Measurements from ENCODE around the gene ALPL.
A peak's percentile ranks its signal among the peaks of the same experiment; 100 is the strongest.

ALPL gene

GRCh38 chr1:21587602-21587953, 78.4 kb downstream of the ALPL start:
- DNase-seq: no peak
- in situ Hi-C loops (cut with HindIII; ENCODE audit: low pct_ligation_motif_present, low pct_unique_long_range_greater_than_20kb, low sequenced_read_pairs): no loop called here

GRCh38 chr1:21589618-21590017, 80.4 kb downstream of the ALPL start:
- in situ Hi-C loops (cut with HindIII; ENCODE audit: low pct_ligation_motif_present, low pct_unique_long_range_greater_than_20kb, low sequenced_read_pairs): no loop called here
- DNase-seq: no peak

DNA sequence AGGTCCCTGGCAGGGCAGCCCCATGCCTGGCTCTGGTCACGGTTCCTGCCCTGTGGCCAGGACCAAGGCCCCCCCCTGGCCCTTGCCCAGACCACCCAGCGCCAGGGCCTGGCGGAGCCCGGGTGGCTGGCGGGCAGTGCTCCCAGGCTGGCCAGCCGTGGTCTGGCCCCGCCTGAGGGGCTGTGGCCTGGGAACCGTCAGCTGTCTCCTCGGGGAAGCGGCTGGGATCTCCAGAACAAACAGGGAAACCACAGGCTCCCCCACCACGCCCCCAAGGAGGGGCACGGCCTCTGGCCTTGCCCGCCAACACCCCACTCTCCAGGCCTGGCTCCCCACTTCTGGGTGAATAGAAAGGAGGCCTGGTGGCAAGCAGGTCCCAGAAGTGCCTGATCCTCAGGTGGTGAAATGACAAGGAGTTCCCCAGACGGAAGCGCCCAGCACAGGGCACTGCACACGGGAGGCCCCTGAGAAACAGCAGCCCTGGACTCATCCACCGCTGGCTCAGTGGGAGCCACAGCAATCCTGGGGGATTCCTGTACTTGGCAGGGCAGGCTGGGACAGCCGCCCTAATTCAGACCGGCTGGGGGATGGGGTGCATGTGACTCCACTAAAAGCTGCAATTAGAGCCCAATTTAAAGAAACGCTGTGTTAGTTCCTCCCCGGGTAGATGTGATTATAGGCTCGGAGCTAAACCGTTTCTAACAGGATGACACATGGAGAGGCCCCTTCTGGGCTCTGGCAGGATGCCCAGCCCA, 81.1 kb downstream of the ALPL start:
- DNase-seq: no peak
- in situ Hi-C loops (cut with HindIII; ENCODE audit: low pct_ligation_motif_present, low pct_unique_long_range_greater_than_20kb, low sequenced_read_pairs): no loop called here

DNA sequence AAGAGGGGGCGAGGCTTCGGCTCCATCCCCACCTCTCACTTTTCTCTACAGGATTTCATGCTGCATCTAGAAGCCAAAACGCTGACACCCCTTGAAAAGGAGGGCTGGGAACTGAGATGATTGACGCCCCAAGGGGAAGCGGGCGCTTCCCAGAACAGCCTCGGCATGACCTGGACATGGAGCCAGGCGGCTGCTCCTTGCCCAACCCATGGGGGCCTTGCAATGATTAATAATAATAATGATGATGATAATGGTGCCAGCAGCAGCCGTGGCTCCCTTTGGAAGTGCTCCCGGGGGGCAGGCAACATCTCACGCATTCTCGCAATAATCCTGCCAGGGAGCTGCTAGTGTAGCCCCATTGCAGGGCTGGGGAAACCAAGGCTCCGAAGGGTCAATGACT, 81.7 kb downstream of the ALPL start:
- in situ Hi-C loops (cut with HindIII; ENCODE audit: low pct_ligation_motif_present, low pct_unique_long_range_greater_than_20kb, low sequenced_read_pairs): no loop called here
- DNase-seq: no peak

- no peak for DNase-seq
- in situ Hi-C loops (cut with HindIII; ENCODE audit: low pct_ligation_motif_present, low pct_unique_long_range_greater_than_20kb, low sequenced_read_pairs): no loop called here
These were observed 83.1 kb downstream of the ALPL start for GRCh38 chr1:21592086-21592865.

- in situ Hi-C loops (cut with HindIII; ENCODE audit: low pct_ligation_motif_present, low pct_unique_long_range_greater_than_20kb, low sequenced_read_pairs): no loop called here
- no peak for DNase-seq
These were observed 84.0 kb downstream of the ALPL start for GRCh38 chr1:21593231-21593630.

DNA sequence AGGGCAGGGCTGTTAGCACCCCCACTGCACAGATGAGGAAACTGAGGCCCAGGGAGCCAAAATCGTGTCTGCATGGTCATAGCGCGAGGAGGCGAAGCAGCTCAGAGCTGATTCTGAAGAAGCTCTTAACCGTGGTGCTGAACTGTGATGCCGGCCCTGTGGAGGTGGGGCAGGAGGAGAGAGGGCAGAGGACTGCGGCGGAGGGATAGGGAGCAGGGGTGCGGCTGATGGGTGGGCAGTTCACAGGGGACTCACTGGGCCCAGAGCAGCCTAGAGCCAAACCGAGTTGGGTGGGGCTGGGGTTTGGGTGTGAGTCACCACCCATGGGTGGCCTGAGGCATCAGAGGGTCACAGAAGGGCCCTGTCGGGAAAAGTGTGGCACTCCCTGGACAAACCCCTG, 85.3 kb downstream of the ALPL start:
- in situ Hi-C loops (cut with HindIII; ENCODE audit: low pct_ligation_motif_present, low pct_unique_long_range_greater_than_20kb, low sequenced_read_pairs): no loop called here
- peak; percentile 8 for DNase-seq

DNA sequence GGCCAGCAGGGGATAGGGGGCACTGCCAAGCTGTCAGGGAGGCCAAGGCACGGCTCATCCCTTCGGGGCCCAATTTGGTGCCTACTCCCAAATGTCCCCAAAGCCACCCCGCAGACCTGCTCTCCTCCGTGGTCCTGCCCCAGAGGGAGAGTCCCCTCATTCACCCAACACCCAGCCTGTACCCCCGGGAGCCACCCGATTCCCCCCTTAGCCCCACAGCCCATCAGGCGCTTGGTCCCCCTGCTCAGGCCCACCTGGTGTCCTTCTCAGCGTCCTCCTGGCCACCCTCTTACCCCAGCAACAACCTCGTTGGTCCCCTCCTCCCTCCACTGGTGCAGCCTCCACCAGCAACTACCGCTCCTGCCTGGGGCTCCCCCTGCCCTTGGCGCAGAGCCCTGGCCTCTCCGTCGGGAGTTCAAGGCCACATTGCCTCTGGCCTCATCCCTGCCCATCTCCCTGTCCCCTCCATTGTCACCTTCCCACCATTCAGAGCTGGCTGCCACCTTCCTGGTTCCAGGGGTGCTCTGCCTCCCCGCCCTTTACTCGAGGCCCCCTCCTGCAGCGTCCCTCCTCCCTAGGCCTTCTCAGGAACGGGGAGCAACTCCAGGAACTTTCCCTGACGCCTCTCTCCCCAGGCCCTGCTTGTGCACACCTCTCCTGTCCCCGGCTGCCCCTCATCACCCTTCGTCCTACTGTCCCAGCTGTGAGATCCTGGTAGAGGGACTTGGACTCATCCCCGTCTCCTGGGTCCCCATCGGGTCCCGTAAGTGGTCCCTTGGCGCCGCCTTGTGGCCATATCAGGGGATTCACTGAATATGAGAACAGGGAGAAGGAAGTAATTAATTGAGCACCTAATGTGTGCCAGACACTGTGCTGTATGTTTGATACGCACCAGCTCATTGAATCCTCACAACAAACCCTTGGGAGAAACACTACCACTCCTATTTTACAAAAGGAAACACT, 86.0 kb downstream of the ALPL start:
- DNase-seq: peak; percentile 49
- in situ Hi-C loops (cut with HindIII; ENCODE audit: low pct_ligation_motif_present, low pct_unique_long_range_greater_than_20kb, low sequenced_read_pairs): no loop called here

DNA sequence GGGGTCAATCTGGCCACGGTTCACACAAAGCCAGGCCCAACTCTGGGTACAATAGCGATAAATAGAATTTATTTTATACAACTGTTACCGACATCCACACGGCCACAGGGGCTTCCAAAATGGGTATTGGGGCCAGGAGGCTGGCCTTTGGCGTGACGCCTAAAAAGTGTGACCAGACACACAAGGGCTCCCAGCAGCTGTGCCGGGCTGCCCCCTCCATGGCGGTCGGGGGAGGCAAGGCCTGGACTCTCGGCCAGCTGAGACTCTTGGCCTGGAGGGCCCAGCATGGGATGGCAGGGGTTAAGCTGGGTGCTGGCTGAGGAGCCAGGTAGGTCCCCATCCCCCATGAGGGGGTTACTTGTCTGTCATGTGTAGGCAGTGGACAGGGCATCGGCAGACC, 87.0 kb downstream of the ALPL start:
- in situ Hi-C loops (cut with HindIII; ENCODE audit: low pct_ligation_motif_present, low pct_unique_long_range_greater_than_20kb, low sequenced_read_pairs): no loop called here
- DNase-seq: no peak

DNA sequence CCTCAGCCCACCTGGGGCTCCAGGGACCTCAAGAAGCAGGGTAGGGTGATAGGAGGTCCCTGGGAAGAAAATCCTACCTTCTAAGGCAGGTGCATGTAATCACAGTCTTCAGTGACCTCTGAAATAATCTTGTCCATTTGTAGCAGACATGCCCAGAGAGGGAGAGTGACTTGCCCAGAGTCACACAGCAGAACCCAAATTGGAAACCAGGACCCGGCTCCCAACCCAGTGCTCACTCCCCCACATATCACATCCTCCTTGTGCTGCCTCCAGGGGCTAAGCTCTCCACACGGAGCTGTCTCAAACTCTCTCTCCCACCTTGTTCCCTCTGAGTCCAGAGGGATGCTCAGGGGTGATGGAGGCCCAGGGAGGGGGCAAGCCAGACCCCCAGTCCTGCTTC, 87.4 kb downstream of the ALPL start:
- in situ Hi-C loops (cut with HindIII; ENCODE audit: low pct_ligation_motif_present, low pct_unique_long_range_greater_than_20kb, low sequenced_read_pairs): no loop called here
- DNase-seq: no peak

- DNase-seq: no peak
- in situ Hi-C loops (cut with HindIII; ENCODE audit: low pct_ligation_motif_present, low pct_unique_long_range_greater_than_20kb, low sequenced_read_pairs): no loop called here
These were observed 88.5 kb downstream of the ALPL start for GRCh38 chr1:21597753-21598152.

- DNase-seq: no peak
- in situ Hi-C loops (cut with HindIII; ENCODE audit: low pct_ligation_motif_present, low pct_unique_long_range_greater_than_20kb, low sequenced_read_pairs): no loop called here
These were observed 89.2 kb downstream of the ALPL start for GRCh38 chr1:21598417-21598816.

DNA sequence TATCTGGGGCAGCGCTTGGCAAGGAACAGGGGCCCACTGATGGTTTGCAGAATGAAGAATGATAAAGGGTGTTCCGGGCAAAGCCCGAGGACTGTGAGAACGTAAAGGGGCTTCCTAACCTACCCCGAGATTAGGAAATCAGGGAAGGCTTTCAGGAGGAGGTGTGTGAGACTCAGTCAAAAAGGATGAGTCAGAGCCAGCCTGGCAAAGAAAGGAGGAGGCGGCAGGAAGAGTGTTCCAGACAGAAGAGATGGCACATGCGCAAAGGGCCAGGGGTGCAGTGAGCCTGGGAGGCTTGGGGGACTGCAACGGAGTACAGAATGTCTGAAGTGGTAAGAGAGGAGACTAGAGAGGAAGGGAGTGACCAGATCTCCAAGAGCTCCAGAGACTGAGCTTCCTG, 89.7 kb downstream of the ALPL start:
- no peak for DNase-seq
- in situ Hi-C loops (cut with HindIII; ENCODE audit: low pct_ligation_motif_present, low pct_unique_long_range_greater_than_20kb, low sequenced_read_pairs): no loop called here

DNA sequence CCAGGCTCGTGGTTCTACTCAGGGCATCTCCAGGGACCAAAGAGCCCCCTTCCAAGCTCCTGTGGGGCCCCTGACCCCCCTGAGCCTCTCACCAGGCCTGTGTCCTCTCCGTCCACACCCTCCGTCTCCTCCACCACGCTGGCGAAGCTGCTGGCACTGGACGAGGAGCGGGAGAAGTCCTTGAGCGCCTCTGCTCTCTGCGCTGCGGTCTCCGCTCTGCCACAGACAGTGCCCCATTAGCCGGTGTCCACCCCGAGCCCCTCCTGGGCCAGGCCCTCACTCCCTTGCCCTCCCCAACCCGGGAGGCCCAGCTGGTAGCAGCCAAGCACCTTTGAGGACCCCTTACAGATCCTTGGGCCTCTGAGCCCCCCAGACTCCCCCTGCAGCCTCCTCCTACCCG, 90.2 kb downstream of the ALPL start:
- in situ Hi-C loops (cut with HindIII; ENCODE audit: low pct_ligation_motif_present, low pct_unique_long_range_greater_than_20kb, low sequenced_read_pairs): no loop called here
- no peak for DNase-seq

DNA sequence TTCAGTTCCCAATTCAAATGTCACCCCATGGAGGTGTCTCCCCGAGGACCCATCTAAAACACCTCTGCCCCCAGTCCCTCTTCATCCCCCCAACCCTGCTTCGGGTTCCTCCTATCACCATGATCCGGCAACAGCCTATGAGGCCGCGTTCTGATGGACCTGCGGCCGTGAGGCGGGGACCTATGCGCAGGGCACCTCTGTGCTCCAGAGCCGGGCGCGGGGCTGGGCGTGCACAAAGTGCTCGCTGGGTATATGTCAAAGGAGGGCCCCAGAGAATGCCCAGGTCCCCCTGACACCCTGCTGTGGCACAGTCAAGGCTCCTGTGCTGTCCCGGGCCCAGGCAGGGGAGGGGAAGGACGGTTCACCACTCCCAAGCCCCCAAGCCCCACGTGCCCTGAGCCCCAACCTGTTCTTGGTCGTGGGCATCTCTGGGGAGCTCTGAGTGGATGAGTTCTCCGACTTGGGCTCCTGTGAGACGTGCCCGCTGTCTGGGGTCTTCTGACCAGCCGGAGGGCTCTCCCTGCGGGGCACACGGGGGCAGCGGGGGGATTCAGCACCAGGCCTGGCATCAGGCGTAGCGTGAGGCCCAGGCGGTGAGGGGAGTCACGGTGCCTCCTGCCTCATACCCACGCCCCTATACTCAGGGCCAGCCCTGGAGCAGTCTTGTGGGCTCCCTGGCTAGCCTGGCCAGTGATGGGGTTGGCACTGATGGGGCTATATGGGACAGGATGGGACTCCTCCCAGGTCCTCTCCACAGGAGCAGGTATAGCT, 92.2 kb downstream of the ALPL start:
- in situ Hi-C loops (cut with HindIII; ENCODE audit: low pct_ligation_motif_present, low pct_unique_long_range_greater_than_20kb, low sequenced_read_pairs): no loop called here
- no peak for DNase-seq

- DNase-seq: no peak
- in situ Hi-C loops (cut with HindIII; ENCODE audit: low pct_ligation_motif_present, low pct_unique_long_range_greater_than_20kb, low sequenced_read_pairs): no loop called here
These were observed 94.2 kb downstream of the ALPL start for GRCh38 chr1:21603177-21604138.

GRCh38 chr1:21604208-21604957, 95.2 kb downstream of the ALPL start:
- peak; percentile 7 for DNase-seq
- in situ Hi-C loops (cut with HindIII; ENCODE audit: low pct_ligation_motif_present, low pct_unique_long_range_greater_than_20kb, low sequenced_read_pairs): no loop called here

All from ACHN (cell line).